IPS DF 6.9 (cell line): ENCODE data around the gene ZBTB12.
"Not testable (repeated sequence)": the region's sequence is repeated elsewhere in the genome, so short reads cannot be mapped to it uniquely, and the experiment has no call there.

Experiments used
- DNase-seq: peaks from one replicate; pipeline ENCODE4 v3.0.0-alpha.2; 2013; ENCODE audit warnings: low read depth, low spot score
- H3K27ac ChIP-seq: one replicate; pipeline ENCODE4 v1.5.1; 2013; ENCODE audit warnings: low read length, control low read depth
- H3K27me3 ChIP-seq: 2 replicates; pipeline ENCODE4 v1.6.1; 2013; ENCODE audit warnings: mild to moderate bottlenecking, low read length; ENCODE audit not compliant: control insufficient read depth, insufficient read depth
- H3K36me3 ChIP-seq: 2 replicates; pipeline ENCODE4 v1.6.1; 2013; ENCODE audit warnings: low read length; ENCODE audit not compliant: control insufficient read depth, insufficient read depth
- H3K4me1 ChIP-seq: 2 replicates; pipeline ENCODE4 v1.6.1; 2013; ENCODE audit warnings: low read length; ENCODE audit not compliant: control insufficient read depth, insufficient read depth
- H3K4me3 ChIP-seq: 2 replicates; pipeline ENCODE4 v1.5.1; 2013; ENCODE audit warnings: mild to moderate bottlenecking, low read length
- H3K9me3 ChIP-seq: 2 replicates; pipeline ENCODE4 v1.6.1; 2013; ENCODE audit warnings: low read length, inconsistent platforms; ENCODE audit not compliant: control insufficient read depth, insufficient read depth
- WGBS: extraction: QIAGEN DNeasy Blood & Tissue Kit; methylation state at CpG from one replicate; pipeline ENCODE4 v1.1.7; 2013; ENCODE audit warnings: mixed read lengths, missing lambda C conversion rate; ENCODE audit not compliant: insufficient read length, insufficient coverage; 5-methylcytosine and 5-hydroxymethylcytosine counted together

Gene ZBTB12

GRCh38 chr6:31906727-31907126, 4.8 kb upstream of the ZBTB12 start:
- DNase-seq, H3K36me3 ChIP-seq, H3K4me3 ChIP-seq, H3K27me3 ChIP-seq, H3K4me1 ChIP-seq, H3K27ac ChIP-seq, H3K9me3 ChIP-seq: not testable (repeated sequence)
- no CpG with 5 or more reads among the region's 8 CpGs for WGBS

- H3K36me3 ChIP-seq = no peaks in the 10 kb centered on the region
- DNase-seq = no peak
- WGBS = no CpG with 5 or more reads among the region's 4 CpGs
- H3K4me1 ChIP-seq = peaks cover 1% of the 10 kb centered on the region
- no peak overlapping the region for H3K27ac ChIP-seq
- no peaks in the 10 kb centered on the region for H3K9me3 ChIP-seq
- H3K4me3 ChIP-seq = no peak overlapping the region
- H3K27me3 ChIP-seq = no peaks in the 10 kb centered on the region
Measured at GRCh38 chr6:31906122-31906521, 4.2 kb upstream of the ZBTB12 start.

- no CpG with 5 or more reads among the region's 1 CpG for WGBS
- no peaks in the 10 kb centered on the region; the same call in none of the 2 replicates for H3K36me3 ChIP-seq
- H3K9me3 ChIP-seq = no peaks in the 10 kb centered on the region
- no peak overlapping the region for H3K27ac ChIP-seq
- H3K4me1 ChIP-seq = peaks cover 5% of the 10 kb centered on the region
- no peak for DNase-seq
- H3K27me3 ChIP-seq = no peaks in the 10 kb centered on the region
- no peak overlapping the region for H3K4me3 ChIP-seq
Measured at GRCh38 chr6:31905041-31905440, 3.2 kb upstream of the ZBTB12 start.

GRCh38 chr6:31903957-31904356, 2.1 kb upstream of the ZBTB12 start:
- H3K9me3 ChIP-seq = no peaks in the 10 kb centered on the region
- H3K36me3 ChIP-seq = peaks cover 4% of the 10 kb centered on the region
- no peak overlapping the region for H3K27ac ChIP-seq
- DNase-seq = no peak
- peaks cover 7% of the 10 kb centered on the region for H3K4me1 ChIP-seq
- no CpG with 5 or more reads among the region's 3 CpGs for WGBS
- H3K4me3 ChIP-seq = no peak overlapping the region
- H3K27me3 ChIP-seq = no peaks in the 10 kb centered on the region

GRCh38 chr6:31901415-31901952, 402 bp downstream of the ZBTB12 start:
- peak overlapping the region; percentile 52; the same call in 1 of the 2 replicates for H3K4me3 ChIP-seq
- peaks cover 4% of the 10 kb centered on the region for H3K36me3 ChIP-seq
- no peaks in the 10 kb centered on the region for H3K27me3 ChIP-seq
- DNase-seq = no peak
- H3K4me1 ChIP-seq = peaks cover 8% of the 10 kb centered on the region
- no peaks in the 10 kb centered on the region for H3K9me3 ChIP-seq
- H3K27ac ChIP-seq = no peak overlapping the region
- WGBS = no CpG with 5 or more reads among the region's 45 CpGs

- Histone ChIP-seq H3K27me3 (no peaks in the 10 kb centered on the region), H3K4me3 (peak overlapping the region; percentile 52; the same call in 1 of the 2 replicates), H3K9me3 (no peaks in the 10 kb centered on the region), H3K4me1 (peaks cover 7% of the 10 kb centered on the region), H3K27ac (no peak overlapping the region), H3K36me3 (peaks cover 6% of the 10 kb centered on the region)
- DNase-seq = no peak
- no CpG with 5 or more reads among the region's 29 CpGs for WGBS
Measured at GRCh38 chr6:31900917-31901414, 920 bp downstream of the ZBTB12 start.

- H3K36me3 ChIP-seq = peaks cover 7% of the 10 kb centered on the region
- H3K27ac ChIP-seq = no peak overlapping the region
- H3K4me1 ChIP-seq = peaks cover 7% of the 10 kb centered on the region
- H3K27me3 ChIP-seq = no peaks in the 10 kb centered on the region
- DNase-seq = no peak
- no peaks in the 10 kb centered on the region for H3K9me3 ChIP-seq
- no CpG with 5 or more reads among the region's 49 CpGs for WGBS
- H3K4me3 ChIP-seq = no peak overlapping the region
Measured at GRCh38 chr6:31899882-31900722, 1.8 kb downstream of the ZBTB12 start.

GRCh38 chr6:31899215-31899614, 2.7 kb downstream of the ZBTB12 start:
- no peak overlapping the region for H3K27ac ChIP-seq
- no peaks in the 10 kb centered on the region for H3K9me3 ChIP-seq
- H3K4me1 ChIP-seq = peaks cover 7% of the 10 kb centered on the region
- no CpG with 5 or more reads among the region's 5 CpGs for WGBS
- H3K36me3 ChIP-seq = peaks cover 7% of the 10 kb centered on the region
- no peak overlapping the region for H3K4me3 ChIP-seq
- DNase-seq = no peak
- H3K27me3 ChIP-seq = no peaks in the 10 kb centered on the region

- Histone ChIP-seq H3K27ac (no peak overlapping the region), H3K4me1 (peaks cover 7% of the 10 kb centered on the region), H3K27me3 (no peaks in the 10 kb centered on the region), H3K4me3 (peak overlapping the region; percentile 87), H3K36me3 (peaks cover 8% of the 10 kb centered on the region), H3K9me3 (no peaks in the 10 kb centered on the region)
- no CpG with 5 or more reads among the region's 8 CpGs for WGBS
- DNase-seq = no peak
Measured at GRCh38 chr6:31898383-31899011, 3.4 kb downstream of the ZBTB12 start.

- no CpG with 5 or more reads among the region's 49 CpGs for WGBS
- no peak for DNase-seq
- Histone ChIP-seq H3K36me3 (peaks cover 13% of the 10 kb centered on the region), H3K27me3 (no peaks in the 10 kb centered on the region), H3K4me3 (peak within 1 kb of the TSS; percentile 87), H3K4me1 (peaks cover 7% of the 10 kb centered on the region), H3K9me3 (no peaks in the 10 kb centered on the region), H3K27ac (no peak within 1 kb of the TSS)
Measured at GRCh38 chr6:31897612-31898382, 4.1 kb downstream of the ZBTB12 start, which contains the start of gene EHMT2. Gene EHMT2 (minus strand): TSS chr6:31897698. CDS start chr6:31897677, 21 bp downstream.
